Measurements from ENCODE around the gene SFSWAP. TPM values are rescaled to one million over a fixed set of nuclear protein-coding genes. Genes with fewer than 3 reads are reported as not detected.

Gene SFSWAP
- total RNA-seq, 1 donor from 2014 or later: 21.9 TPM

- H3K36me3 ChIP-seq: peaks cover 87% of the 10 kb centered on the region
- peaks cover 17% of the 10 kb centered on the region for H3K4me1 ChIP-seq
- DNase-seq: no peak
- H3K27me3 ChIP-seq (ENCODE audit: low read depth): no peaks in the 10 kb centered on the region
- TF ChIP-seq CTCF (IDR thresholded peaks at IDR 0.05; ENCODE audit: borderline replicate concordance): no peak
- H3K4me3 ChIP-seq: no peak overlapping the region
- intact Hi-C loops (cut with micrococcal nuclease): no loop called here
- H3K27ac ChIP-seq (replicated peaks): no peak overlapping the region
- no peaks in the 10 kb centered on the region for H3K9me3 ChIP-seq (replicated peaks)
These were observed 9.4 kb downstream of the SFSWAP start for GRCh38 chr12:131720241-131720640.

DNA sequence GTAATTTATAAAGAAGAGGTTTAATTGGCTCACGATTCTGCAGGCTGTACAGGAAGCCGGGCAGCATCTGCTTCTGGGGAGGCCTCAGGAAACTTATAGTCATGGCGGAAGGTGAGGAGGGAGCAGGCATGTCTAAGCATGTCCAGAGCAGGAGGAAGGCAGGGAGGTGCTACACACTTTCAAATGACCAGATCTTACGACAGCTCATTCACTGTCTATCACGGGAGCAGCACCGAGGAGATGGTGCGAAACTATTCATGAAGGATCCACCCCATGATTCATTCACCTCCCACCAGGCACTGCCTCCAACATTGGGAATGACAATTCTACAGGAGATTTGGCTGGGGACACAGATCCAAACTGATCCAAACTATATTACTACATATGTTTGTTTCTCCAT lies 10.0 kb downstream of the SFSWAP start:
- no peak for DNase-seq
- no peak for TF ChIP-seq CTCF (IDR thresholded peaks at IDR 0.05; ENCODE audit: borderline replicate concordance)
- Histone ChIP-seq H3K27ac (replicated peaks) (no peak overlapping the region), H3K4me1 (peaks cover 17% of the 10 kb centered on the region), H3K9me3 (replicated peaks) (no peaks in the 10 kb centered on the region), H3K27me3 (ENCODE audit: low read depth) (no peaks in the 10 kb centered on the region), H3K4me3 (no peak overlapping the region), H3K36me3 (peaks cover 87% of the 10 kb centered on the region)
- intact Hi-C loops (cut with micrococcal nuclease): no loop called here

DNA sequence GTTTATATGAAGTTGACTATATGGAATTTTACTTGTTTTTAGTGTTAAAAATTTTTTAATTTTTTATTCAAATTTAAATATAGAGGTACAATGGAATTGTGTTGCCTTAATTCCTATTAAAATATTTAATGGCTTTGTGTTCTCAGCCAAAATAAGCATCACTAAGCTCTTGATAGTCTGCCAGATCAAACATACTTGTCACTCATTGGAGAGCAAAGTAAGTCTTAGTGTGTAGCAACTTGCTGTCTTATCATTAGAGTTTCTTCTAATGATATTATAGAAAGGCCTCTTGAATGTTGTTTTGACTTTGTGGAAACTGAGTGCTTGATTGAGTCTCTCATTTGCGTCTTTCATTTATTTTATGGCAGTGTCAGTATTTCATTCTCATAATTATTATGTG lies 10.7 kb downstream of the SFSWAP start:
- Histone ChIP-seq H3K9me3 (replicated peaks) (no peaks in the 10 kb centered on the region), H3K4me3 (no peak overlapping the region), H3K4me1 (peaks cover 17% of the 10 kb centered on the region), H3K36me3 (peaks cover 87% of the 10 kb centered on the region), H3K27ac (replicated peaks) (no peak overlapping the region), H3K27me3 (ENCODE audit: low read depth) (no peaks in the 10 kb centered on the region)
- intact Hi-C loops (cut with micrococcal nuclease): no loop called here
- no peak for TF ChIP-seq CTCF (IDR thresholded peaks at IDR 0.05; ENCODE audit: borderline replicate concordance)
- no peak for DNase-seq

DNA sequence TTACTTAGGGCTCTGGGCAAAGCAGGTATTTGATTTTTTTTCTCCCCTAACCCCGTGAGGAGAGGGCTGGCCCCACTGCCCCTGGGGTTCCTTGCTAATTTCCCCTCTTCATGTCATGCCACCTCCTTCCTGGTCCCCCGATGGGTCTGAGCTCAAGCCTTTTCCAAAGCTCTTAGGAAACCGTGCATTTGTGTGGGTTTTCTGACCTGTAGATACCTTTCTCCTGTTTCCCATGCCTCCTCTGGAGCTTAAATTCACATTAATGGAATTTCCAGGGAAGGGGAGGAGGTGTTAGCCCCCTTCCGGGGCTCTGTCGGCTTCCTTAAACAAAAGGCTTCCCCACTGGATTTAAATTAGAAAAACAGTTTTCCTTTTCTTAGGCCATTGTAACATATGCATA lies 12.6 kb downstream of the SFSWAP start:
- Histone ChIP-seq H3K4me1 (peaks cover 17% of the 10 kb centered on the region), H3K27ac (replicated peaks) (no peak overlapping the region), H3K36me3 (peaks cover 87% of the 10 kb centered on the region), H3K9me3 (replicated peaks) (no peaks in the 10 kb centered on the region), H3K4me3 (no peak overlapping the region), H3K27me3 (ENCODE audit: low read depth) (no peaks in the 10 kb centered on the region)
- intact Hi-C loops (cut with micrococcal nuclease): no loop called here
- no peak for DNase-seq
- TF ChIP-seq CTCF (IDR thresholded peaks at IDR 0.05; ENCODE audit: borderline replicate concordance): no peak

DNA sequence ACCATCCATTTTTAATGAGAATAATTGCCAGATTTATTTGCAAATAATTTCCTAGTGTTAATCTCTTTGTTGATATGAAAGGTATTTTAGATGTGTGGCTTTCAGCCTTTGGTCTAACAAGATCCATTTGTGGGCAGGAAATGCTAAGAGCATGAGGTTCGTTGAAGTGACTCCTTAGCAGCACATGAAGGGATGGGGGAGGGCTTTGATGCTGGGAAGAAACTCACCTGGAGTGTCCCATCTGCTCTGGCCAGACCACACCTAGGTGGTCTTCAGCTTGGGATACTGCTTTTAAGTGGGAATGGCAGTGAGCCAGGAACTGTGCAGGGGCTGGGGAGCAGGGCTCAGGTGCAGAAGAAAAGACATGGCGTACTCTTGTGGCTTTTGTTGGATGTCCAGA lies 13.6 kb downstream of the SFSWAP start:
- no peak for TF ChIP-seq CTCF (IDR thresholded peaks at IDR 0.05; ENCODE audit: borderline replicate concordance)
- Histone ChIP-seq H3K27me3 (ENCODE audit: low read depth) (no peaks in the 10 kb centered on the region), H3K27ac (replicated peaks) (no peak overlapping the region), H3K4me1 (peaks cover 17% of the 10 kb centered on the region), H3K4me3 (no peak overlapping the region), H3K9me3 (replicated peaks) (no peaks in the 10 kb centered on the region), H3K36me3 (peaks cover 87% of the 10 kb centered on the region)
- intact Hi-C loops (cut with micrococcal nuclease): no loop called here
- DNase-seq: no peak

- Histone ChIP-seq H3K9me3 (replicated peaks) (no peaks in the 10 kb centered on the region), H3K4me3 (no peak overlapping the region), H3K4me1 (peaks cover 17% of the 10 kb centered on the region), H3K36me3 (peaks cover 87% of the 10 kb centered on the region), H3K27me3 (ENCODE audit: low read depth) (no peaks in the 10 kb centered on the region), H3K27ac (replicated peaks) (no peak overlapping the region)
- no peak for DNase-seq
- TF ChIP-seq CTCF (IDR thresholded peaks at IDR 0.05; ENCODE audit: borderline replicate concordance): no peak
- intact Hi-C loops (cut with micrococcal nuclease): no loop called here
These were observed 14.6 kb downstream of the SFSWAP start for GRCh38 chr12:131725503-131725902.
